ENCODE data around the gene MED17.
"Not testable (repeated sequence)": the region's sequence is repeated elsewhere in the genome, so short reads cannot be mapped to it uniquely, and the experiment has no call there.

The MED17 gene

GRCh38 chr11:93784145-93784934 is at the start of gene MED17:
Gene MED17 (plus strand): TSS chr11:93784282. CDS start chr11:93784514, 232 bp downstream.
- peak; percentile 94 for DNase-seq

GRCh38 chr11:93734427-93735222 is 49.5 kb upstream of the MED17 start:
- no peak for DNase-seq

GRCh38 chr11:93735627-93736026 is 48.5 kb upstream of the MED17 start:
- DNase-seq: no peak

- no peak for DNase-seq
Observed at GRCh38 chr11:93736129-93736528, 48.0 kb upstream of the MED17 start.

- no peak for DNase-seq
Observed at GRCh38 chr11:93737904-93738612, 46.0 kb upstream of the MED17 start.

GRCh38 chr11:93738647-93739081 is 45.4 kb upstream of the MED17 start:
- DNase-seq: no peak

- DNase-seq: peak; percentile 70
Observed at GRCh38 chr11:93740031-93740729, 43.9 kb upstream of the MED17 start.

- DNase-seq: peak; percentile 60
Observed at GRCh38 chr11:93740730-93741093, 43.4 kb upstream of the MED17 start.

- DNase-seq: peak; percentile 99
Observed at GRCh38 chr11:93741094-93741881, 42.8 kb upstream of the MED17 start, which contains the start of the genes C11orf54 and TAF1D. Gene C11orf54 (plus strand): TSS chr11:93741672. CDS start chr11:93747394, 5,722 bp downstream. Gene TAF1D (minus strand): TSS chr11:93741495. CDS start chr11:93739304, 2,191 bp downstream.

- DNase-seq: no peak
Observed at GRCh38 chr11:93741882-93742226, 42.2 kb upstream of the MED17 start.

- DNase-seq: no peak
Observed at GRCh38 chr11:93743291-93743690, 40.8 kb upstream of the MED17 start.

- no peak for DNase-seq
Observed at GRCh38 chr11:93744669-93745004, 39.4 kb upstream of the MED17 start.

GRCh38 chr11:93745005-93745755 is 38.9 kb upstream of the MED17 start:
- not testable (repeated sequence) for DNase-seq

- DNase-seq: no peak
Observed at GRCh38 chr11:93746101-93746500, 38.0 kb upstream of the MED17 start.

- DNase-seq: no peak
Observed at GRCh38 chr11:93747122-93747521, 37.0 kb upstream of the MED17 start.

- DNase-seq: no peak
Observed at GRCh38 chr11:93751001-93751400, 33.1 kb upstream of the MED17 start.

- DNase-seq: no peak
Observed at GRCh38 chr11:93753241-93753640, 30.8 kb upstream of the MED17 start.

- DNase-seq: no peak
Observed at GRCh38 chr11:93756748-93757147, 27.3 kb upstream of the MED17 start.

- no peak for DNase-seq
Observed at GRCh38 chr11:93757301-93757700, 26.8 kb upstream of the MED17 start.

GRCh38 chr11:93757924-93758865 is 25.9 kb upstream of the MED17 start:
- DNase-seq: no peak
